Measurements from ENCODE around the gene SPATC1L.

- TF ChIP-seq POLR2AphosphoS5 (IDR thresholded peaks at IDR 0.05) (no peak), CTCF (IDR thresholded peaks at IDR 0.05) (no peak), EP300 (IDR thresholded peaks at IDR 0.05) (no peak), POLR2A (IDR thresholded peaks at IDR 0.05) (no peak)
These were observed 11.3 kb downstream of the SPATC1L start for GRCh38 chr21:46172863-46173528.

All from upper lobe of left lung (tissue), 4 donors.